C4-2B (cell line): ENCODE measurements around the gene PRKG1.

Experiments
- H3K27ac ChIP-seq: fragments of 450-650 bp; 2 replicates; pipeline ENCODE4 v1.5.1; 2017
- CTCF ChIP-seq: fragments of 450-650 bp; conservative IDR thresholded peaks from 2 replicates; pipeline ENCODE4 v1.5.1; 2017; ENCODE audit warnings: mild to moderate bottlenecking
- ZFX ChIP-seq: fragments of 450-650 bp; IDR thresholded peaks from 2 replicates; pipeline ENCODE4 v1.6.1; 2017

PRKG1 gene

GRCh38 chr10:52268790-52269189, 1194.5 kb downstream of the PRKG1 start:
- H3K27ac ChIP-seq = no peak overlapping the region
- TF ChIP-seq CTCF = no peak
- TF ChIP-seq ZFX = no peak

GRCh38 chr10:52269233-52269632, 1194.9 kb downstream of the PRKG1 start:
- H3K27ac ChIP-seq = no peak overlapping the region
- TF ChIP-seq CTCF (no peak), ZFX (no peak)

DNA sequence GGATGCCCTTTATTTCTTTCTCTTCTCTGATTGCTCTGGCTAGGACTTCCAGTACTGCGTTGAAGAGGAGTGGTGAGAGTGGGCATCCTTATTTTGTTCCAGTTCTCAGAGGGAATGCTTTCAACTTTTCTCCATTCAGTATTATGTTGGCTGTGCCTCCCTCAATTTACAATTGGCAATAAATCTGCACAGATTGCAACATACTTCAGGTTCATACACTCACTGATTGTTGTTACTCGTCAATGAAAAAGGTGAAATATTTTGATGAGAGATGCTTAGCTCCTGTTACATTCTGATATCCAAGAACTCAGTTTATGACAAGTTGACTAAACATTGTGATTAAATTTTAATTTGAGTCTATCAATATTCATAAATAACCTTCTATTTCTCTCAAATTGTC, 1201.9 kb downstream of the PRKG1 start:
- H3K27ac ChIP-seq = no peak overlapping the region
- TF ChIP-seq ZFX = no peak
- TF ChIP-seq CTCF = no peak

- TF ChIP-seq ZFX (no peak), CTCF (no peak)
Measured at GRCh38 chr10:52276986-52277385, 1202.7 kb downstream of the PRKG1 start.

GRCh38 chr10:52279546-52279945, 1205.3 kb downstream of the PRKG1 start:
- TF ChIP-seq ZFX (no peak), CTCF (no peak)
- H3K27ac ChIP-seq = no peak overlapping the region

More at GRCh38 chr10:52276986-52277385, 1202.7 kb downstream of the PRKG1 start:
- no peak overlapping the region for H3K27ac ChIP-seq

DNA sequence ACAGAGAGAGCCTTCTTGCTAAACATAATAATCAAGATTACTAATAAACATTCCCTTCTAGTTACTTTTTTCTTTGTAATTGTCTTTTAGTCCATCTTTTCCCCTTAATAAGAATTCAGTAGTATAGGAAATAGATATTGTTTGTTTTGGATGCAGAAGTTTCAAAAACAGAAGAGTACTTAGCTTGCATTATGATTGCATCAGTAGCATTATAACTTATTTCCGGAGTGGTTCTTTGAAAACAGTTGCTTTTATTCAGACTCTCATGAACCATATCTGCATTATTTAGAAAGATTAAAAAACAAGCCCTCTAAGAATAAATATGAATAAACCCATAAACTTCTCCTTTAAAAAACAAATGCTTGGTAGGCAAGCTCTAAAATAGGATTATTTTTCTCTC, 1205.8 kb downstream of the PRKG1 start:
- TF ChIP-seq CTCF (no peak), ZFX (no peak)
- H3K27ac ChIP-seq = no peak overlapping the region

GRCh38 chr10:52283174-52283573, 1208.9 kb downstream of the PRKG1 start:
- no peak overlapping the region for H3K27ac ChIP-seq
- TF ChIP-seq CTCF (no peak), ZFX (no peak)
